ENCODE measurements around the gene C3orf20. TPM values are rescaled to one million over a fixed set of nuclear protein-coding genes. Genes with fewer than 3 reads are reported as not detected.

The C3orf20 gene
- total RNA-seq, 1 donor from 2014 or later, result not detected

DNA sequence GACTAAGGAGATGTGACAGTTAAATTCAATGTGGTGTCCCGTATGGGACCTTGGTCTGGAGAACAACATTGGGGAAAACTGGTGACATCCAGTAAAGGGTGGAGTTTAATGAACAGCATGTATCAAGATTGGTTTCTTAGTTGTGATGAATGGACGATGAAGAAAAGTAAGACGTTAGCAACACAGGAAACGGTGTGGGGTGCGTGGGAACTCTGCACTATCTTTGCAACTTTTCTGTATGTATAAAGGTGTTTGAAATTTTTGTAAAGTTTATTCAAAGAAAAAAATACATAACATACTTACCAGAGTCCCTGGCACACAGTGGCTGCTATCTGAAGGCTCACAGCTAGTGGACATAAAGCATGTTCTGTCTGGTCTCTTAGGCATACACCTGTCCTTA lies 29.5 kb upstream of the C3orf20 start:
- TF ChIP-seq, protein P1, sequence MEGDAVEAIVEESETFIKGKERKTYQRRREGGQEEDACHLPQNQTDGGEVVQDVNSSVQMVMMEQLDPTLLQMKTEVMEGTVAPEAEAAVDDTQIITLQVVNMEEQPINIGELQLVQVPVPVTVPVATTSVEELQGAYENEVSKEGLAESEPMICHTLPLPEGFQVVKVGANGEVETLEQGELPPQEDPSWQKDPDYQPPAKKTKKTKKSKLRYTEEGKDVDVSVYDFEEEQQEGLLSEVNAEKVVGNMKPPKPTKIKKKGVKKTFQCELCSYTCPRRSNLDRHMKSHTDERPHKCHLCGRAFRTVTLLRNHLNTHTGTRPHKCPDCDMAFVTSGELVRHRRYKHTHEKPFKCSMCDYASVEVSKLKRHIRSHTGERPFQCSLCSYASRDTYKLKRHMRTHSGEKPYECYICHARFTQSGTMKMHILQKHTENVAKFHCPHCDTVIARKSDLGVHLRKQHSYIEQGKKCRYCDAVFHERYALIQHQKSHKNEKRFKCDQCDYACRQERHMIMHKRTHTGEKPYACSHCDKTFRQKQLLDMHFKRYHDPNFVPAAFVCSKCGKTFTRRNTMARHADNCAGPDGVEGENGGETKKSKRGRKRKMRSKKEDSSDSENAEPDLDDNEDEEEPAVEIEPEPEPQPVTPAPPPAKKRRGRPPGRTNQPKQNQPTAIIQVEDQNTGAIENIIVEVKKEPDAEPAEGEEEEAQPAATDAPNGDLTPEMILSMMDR (IDR thresholded peaks at IDR 0.05), result no peak
- Mint-ChIP-seq H3K9me3 (ENCODE audit: low read depth) (no peaks in the 10 kb centered on the region), H3K4me1 (ENCODE audit: low read depth) (peaks cover under 1% of the 10 kb centered on the region), H3K4me3 (ENCODE audit: unreplicated experiment) (no peak overlapping the region), H3K36me3 (ENCODE audit: low read depth) (peaks cover under 1% of the 10 kb centered on the region), H3K27ac (ENCODE audit: unreplicated experiment) (no peak overlapping the region), H3K27me3 (ENCODE audit: low read depth) (peaks cover 31% of the 10 kb centered on the region)
- DNase-seq (ENCODE audit: low spot score), result no peak

DNA sequence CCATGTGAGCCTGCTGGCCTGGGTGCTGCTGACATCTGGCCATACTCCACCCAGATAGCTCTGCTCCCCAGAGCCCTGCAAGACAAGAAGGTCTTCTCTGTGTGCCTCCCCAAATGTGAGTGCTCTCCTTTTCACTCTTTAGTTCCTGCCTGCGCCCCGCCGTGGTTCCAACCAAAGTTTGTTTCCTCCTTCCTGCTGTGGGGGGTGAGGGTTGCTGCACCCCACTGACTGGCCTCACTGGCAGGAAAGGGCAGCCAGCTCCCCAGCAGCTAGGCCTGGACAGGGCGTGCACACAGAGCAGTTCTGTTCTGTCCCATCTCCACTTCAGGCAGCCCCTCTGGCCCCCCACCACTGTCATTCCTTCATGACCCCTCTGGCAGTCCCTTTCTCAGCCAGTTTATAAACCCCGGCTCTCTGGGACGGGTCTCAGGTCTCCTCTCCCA lies 28.8 kb upstream of the C3orf20 start:
- peaks cover 26% of the 10 kb centered on the region for H3K27me3 Mint-ChIP-seq (ENCODE audit: low read depth)
- H3K36me3 Mint-ChIP-seq (ENCODE audit: low read depth), result peaks cover 2% of the 10 kb centered on the region
- peaks cover 7% of the 10 kb centered on the region for H3K4me1 Mint-ChIP-seq (ENCODE audit: low read depth)
- TF ChIP-seq, protein P1 (IDR thresholded peaks at IDR 0.05), result no peak
- no peak for DNase-seq (ENCODE audit: low spot score)
- no peaks in the 10 kb centered on the region for H3K9me3 Mint-ChIP-seq (ENCODE audit: low read depth)
- H3K4me3 Mint-ChIP-seq (ENCODE audit: unreplicated experiment), result no peak overlapping the region
- H3K27ac Mint-ChIP-seq (ENCODE audit: unreplicated experiment), result no peak overlapping the region

DNA sequence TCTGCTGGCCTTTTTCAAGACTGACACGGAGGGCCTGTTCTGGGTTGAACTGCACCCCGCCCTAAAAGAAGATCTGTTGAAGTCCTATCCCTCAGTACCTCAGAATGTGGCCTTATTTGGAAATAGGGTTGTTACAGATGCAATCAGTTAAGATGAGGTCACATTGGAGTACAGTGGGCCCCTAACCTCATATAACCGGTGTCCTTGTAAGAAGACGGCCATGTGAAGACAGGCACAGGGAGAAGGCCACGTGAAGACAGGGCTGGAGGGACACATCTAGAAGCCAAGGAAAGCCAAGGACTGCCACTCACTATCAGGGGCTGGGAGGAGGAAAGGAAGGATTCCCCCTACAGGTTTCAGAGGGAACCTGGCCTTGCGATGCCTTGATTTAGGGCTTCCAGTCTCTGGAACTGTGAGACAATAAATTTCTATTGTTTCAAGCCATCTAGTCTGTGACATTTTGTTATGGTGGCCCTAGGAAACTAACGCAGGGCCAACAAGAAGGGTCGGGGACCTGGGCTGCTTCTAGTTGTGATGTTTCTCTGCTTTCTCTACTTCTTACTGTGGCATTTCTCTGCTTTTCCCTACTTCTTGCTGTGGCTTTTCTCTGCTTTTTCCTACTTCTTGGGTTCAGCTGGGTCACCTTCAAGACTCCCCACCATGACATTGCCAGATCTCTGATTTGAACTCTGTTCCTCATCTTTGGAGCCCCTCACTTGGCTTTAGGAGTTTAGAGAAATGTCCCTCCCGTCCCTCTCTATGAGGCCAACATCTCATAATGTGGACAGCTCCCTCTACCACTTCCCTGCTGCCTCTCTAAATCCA lies 28.1 kb upstream of the C3orf20 start:
- Mint-ChIP-seq H3K4me3 (ENCODE audit: unreplicated experiment) (no peak overlapping the region), H3K27me3 (ENCODE audit: low read depth) (peaks cover 24% of the 10 kb centered on the region), H3K36me3 (ENCODE audit: low read depth) (peaks cover 2% of the 10 kb centered on the region), H3K9me3 (ENCODE audit: low read depth) (no peaks in the 10 kb centered on the region), H3K27ac (ENCODE audit: unreplicated experiment) (no peak overlapping the region), H3K4me1 (ENCODE audit: low read depth) (peaks cover 10% of the 10 kb centered on the region)
- no peak for DNase-seq (ENCODE audit: low spot score)
- TF ChIP-seq, protein P1 (IDR thresholded peaks at IDR 0.05), result no peak

DNA sequence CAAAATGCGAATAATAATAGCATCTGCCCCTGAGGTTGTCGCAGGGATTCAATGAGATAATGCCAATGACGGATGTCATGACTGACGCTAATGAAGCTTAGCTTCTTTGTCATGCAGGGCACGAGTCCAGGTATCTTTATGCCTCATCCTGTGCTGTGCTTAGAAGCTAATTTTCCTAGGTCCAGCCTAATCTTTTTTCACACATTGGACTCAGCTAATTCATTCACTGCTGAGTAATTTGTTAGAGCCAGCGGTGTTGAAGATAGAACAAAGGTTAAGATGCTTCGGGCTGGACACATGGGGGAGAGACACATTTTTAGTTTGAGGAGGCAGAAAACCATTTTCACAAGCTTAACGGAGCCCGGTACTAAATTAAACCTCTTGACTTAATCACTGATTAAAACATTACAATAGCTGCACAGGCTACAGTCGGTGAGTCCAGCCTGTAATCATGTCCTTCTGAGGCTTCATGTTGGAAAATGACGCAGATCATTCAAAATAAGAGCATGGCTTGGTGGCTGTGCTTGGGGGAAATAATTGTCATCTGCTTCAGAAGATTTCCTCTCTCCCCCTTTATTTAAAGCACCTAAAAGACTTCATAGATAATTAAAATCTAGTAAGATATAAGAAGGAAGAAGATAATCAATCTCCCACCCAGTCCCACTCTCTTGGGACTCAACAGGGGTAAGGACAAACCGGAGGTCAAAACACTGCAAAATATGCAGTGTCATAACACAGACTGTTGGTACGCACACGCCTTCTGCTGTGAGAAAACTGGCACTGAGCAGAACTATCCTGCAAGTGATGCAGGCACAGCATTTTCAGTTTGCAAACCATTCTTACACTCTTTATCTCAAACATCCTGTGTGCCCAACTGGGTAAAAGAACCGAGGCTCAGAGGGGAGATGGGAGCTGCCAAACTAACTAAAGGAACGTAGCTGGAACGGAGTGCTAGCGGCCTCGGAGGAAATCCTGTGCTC lies 26.7 kb upstream of the C3orf20 start:
- no peaks in the 10 kb centered on the region for H3K9me3 Mint-ChIP-seq (ENCODE audit: low read depth)
- TF ChIP-seq, protein P1 (IDR thresholded peaks at IDR 0.05), result no peak
- peaks cover 2% of the 10 kb centered on the region for H3K36me3 Mint-ChIP-seq (ENCODE audit: low read depth)
- no peak overlapping the region for H3K27ac Mint-ChIP-seq (ENCODE audit: unreplicated experiment)
- peaks cover 12% of the 10 kb centered on the region for H3K27me3 Mint-ChIP-seq (ENCODE audit: low read depth)
- no peak overlapping the region for H3K4me3 Mint-ChIP-seq (ENCODE audit: unreplicated experiment)
- peaks cover 21% of the 10 kb centered on the region for H3K4me1 Mint-ChIP-seq (ENCODE audit: low read depth)
- no peak for DNase-seq (ENCODE audit: low spot score)

DNA sequence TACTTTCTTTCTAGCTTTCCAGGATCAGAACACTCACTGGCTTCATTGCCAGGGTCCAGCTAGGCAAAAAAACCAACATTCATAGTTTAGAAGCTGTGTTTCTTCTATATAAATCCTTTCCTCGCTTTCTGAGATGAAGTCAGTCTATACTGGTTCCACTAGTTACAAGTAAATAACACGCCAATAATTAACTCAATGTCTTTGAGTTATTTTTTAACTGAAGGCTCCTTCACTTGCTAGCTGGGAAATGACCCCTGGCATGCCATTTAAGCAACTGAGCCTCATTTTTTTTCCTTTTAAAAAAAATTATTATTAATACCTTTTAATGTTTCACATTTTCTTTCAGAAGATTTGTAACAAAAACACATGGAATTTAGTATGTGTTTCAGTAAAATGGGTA lies 25.5 kb upstream of the C3orf20 start:
- H3K27ac Mint-ChIP-seq (ENCODE audit: unreplicated experiment), result no peak overlapping the region
- H3K9me3 Mint-ChIP-seq (ENCODE audit: low read depth), result no peaks in the 10 kb centered on the region
- H3K36me3 Mint-ChIP-seq (ENCODE audit: low read depth), result peaks cover 2% of the 10 kb centered on the region
- peaks cover 30% of the 10 kb centered on the region for H3K4me1 Mint-ChIP-seq (ENCODE audit: low read depth)
- DNase-seq (ENCODE audit: low spot score), result no peak
- peaks cover 2% of the 10 kb centered on the region for H3K27me3 Mint-ChIP-seq (ENCODE audit: low read depth)
- TF ChIP-seq, protein P1 (IDR thresholded peaks at IDR 0.05), result no peak
- no peak overlapping the region for H3K4me3 Mint-ChIP-seq (ENCODE audit: unreplicated experiment)

Measured in chondrocyte (in vitro differentiated cells).